ENCODE measurements around the gene HDAC9.

Gene HDAC9

GRCh38 chr7:18491871-18492270, 3.7 kb upstream of the HDAC9 start:
- no peak for DNase-seq (ENCODE audit: extremely low read depth, insufficient read length)
- no peaks in the 10 kb centered on the region for H3K36me3 ChIP-seq (ENCODE audit: control insufficient read depth, insufficient read depth, low read length)
- no peak overlapping the region for H3K4me3 ChIP-seq (replicated peaks; ENCODE audit: low read depth, low read length)
- no peaks in the 10 kb centered on the region for H3K27me3 ChIP-seq (replicated peaks; ENCODE audit: control insufficient read depth, insufficient read depth, low read length)
- TF ChIP-seq, protein P1, sequence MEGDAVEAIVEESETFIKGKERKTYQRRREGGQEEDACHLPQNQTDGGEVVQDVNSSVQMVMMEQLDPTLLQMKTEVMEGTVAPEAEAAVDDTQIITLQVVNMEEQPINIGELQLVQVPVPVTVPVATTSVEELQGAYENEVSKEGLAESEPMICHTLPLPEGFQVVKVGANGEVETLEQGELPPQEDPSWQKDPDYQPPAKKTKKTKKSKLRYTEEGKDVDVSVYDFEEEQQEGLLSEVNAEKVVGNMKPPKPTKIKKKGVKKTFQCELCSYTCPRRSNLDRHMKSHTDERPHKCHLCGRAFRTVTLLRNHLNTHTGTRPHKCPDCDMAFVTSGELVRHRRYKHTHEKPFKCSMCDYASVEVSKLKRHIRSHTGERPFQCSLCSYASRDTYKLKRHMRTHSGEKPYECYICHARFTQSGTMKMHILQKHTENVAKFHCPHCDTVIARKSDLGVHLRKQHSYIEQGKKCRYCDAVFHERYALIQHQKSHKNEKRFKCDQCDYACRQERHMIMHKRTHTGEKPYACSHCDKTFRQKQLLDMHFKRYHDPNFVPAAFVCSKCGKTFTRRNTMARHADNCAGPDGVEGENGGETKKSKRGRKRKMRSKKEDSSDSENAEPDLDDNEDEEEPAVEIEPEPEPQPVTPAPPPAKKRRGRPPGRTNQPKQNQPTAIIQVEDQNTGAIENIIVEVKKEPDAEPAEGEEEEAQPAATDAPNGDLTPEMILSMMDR (IDR thresholded peaks at IDR 0.05; ENCODE audit: insufficient read depth, low read length, poor library complexity, severe bottlenecking) = no peak

- H3K4me3 ChIP-seq (replicated peaks; ENCODE audit: low read depth, low read length) = no peak overlapping the region
- no peak for DNase-seq (ENCODE audit: extremely low read depth, insufficient read length)
These were observed 1.1 kb upstream of the HDAC9 start for GRCh38 chr7:18494406-18494805.

GRCh38 chr7:18494821-18495408, 634 bp upstream of the HDAC9 start:
- no peak for DNase-seq (ENCODE audit: extremely low read depth, insufficient read length)
- H3K36me3 ChIP-seq (ENCODE audit: control insufficient read depth, insufficient read depth, low read length) = no peaks in the 10 kb centered on the region

More at GRCh38 chr7:18494406-18494805, 1.1 kb upstream of the HDAC9 start:
- TF ChIP-seq, protein P1 (IDR thresholded peaks at IDR 0.05; ENCODE audit: insufficient read depth, low read length, poor library complexity, severe bottlenecking) = no peak
- H3K27me3 ChIP-seq (replicated peaks; ENCODE audit: control insufficient read depth, insufficient read depth, low read length) = no peaks in the 10 kb centered on the region
- no peaks in the 10 kb centered on the region for H3K36me3 ChIP-seq (ENCODE audit: control insufficient read depth, insufficient read depth, low read length)

DNA sequence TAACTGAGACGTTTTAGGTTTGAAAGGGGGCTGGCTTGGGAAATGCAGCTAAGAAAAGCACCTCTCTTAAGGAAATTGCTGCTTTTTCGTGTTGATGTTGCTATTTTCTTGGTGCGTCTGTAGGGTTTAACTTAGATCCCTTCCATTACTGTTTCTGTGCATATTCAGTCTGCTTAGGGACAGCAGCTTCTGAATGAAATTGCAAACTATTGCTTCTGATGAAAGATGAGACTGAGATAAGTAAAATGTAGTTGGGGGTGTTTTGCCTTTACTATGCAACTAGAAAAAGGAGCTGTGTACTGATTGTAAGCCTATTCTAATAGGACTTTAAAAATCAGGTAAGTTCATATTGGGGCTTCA, 772 bp downstream of the HDAC9 start:
- H3K27me3 ChIP-seq (replicated peaks; ENCODE audit: control insufficient read depth, insufficient read depth, low read length) = no peaks in the 10 kb centered on the region
- H3K4me3 ChIP-seq (replicated peaks; ENCODE audit: low read depth, low read length) = peak overlapping the region; percentile 82
- no peak for DNase-seq (ENCODE audit: extremely low read depth, insufficient read length)
- TF ChIP-seq, protein P1 (IDR thresholded peaks at IDR 0.05; ENCODE audit: insufficient read depth, low read length, poor library complexity, severe bottlenecking) = no peak
- H3K36me3 ChIP-seq (ENCODE audit: control insufficient read depth, insufficient read depth, low read length) = no peaks in the 10 kb centered on the region

More at GRCh38 chr7:18494821-18495408, 634 bp upstream of the HDAC9 start:
- H3K27me3 ChIP-seq (replicated peaks; ENCODE audit: control insufficient read depth, insufficient read depth, low read length) = no peaks in the 10 kb centered on the region
- H3K4me3 ChIP-seq (replicated peaks; ENCODE audit: low read depth, low read length) = peak overlapping the region; percentile 82; the same call in 1 of the 2 replicates
- TF ChIP-seq, protein P1 (IDR thresholded peaks at IDR 0.05; ENCODE audit: insufficient read depth, low read length, poor library complexity, severe bottlenecking) = no peak

- TF ChIP-seq, protein P1 (IDR thresholded peaks at IDR 0.05; ENCODE audit: insufficient read depth, low read length, poor library complexity, severe bottlenecking) = no peak
- no peak for DNase-seq (ENCODE audit: extremely low read depth, insufficient read length)
- no peaks in the 10 kb centered on the region for H3K27me3 ChIP-seq (replicated peaks; ENCODE audit: control insufficient read depth, insufficient read depth, low read length)
- H3K36me3 ChIP-seq (ENCODE audit: control insufficient read depth, insufficient read depth, low read length) = no peaks in the 10 kb centered on the region
- H3K4me3 ChIP-seq (replicated peaks; ENCODE audit: low read depth, low read length) = peak overlapping the region; percentile 82
These were observed 1.5 kb downstream of the HDAC9 start for GRCh38 chr7:18497082-18497481.

- DNase-seq (ENCODE audit: extremely low read depth, insufficient read length) = no peak
- Histone ChIP-seq H3K4me3 (replicated peaks; ENCODE audit: low read depth, low read length) (peak overlapping the region; percentile 82), H3K27me3 (replicated peaks; ENCODE audit: control insufficient read depth, insufficient read depth, low read length) (no peaks in the 10 kb centered on the region), H3K36me3 (ENCODE audit: control insufficient read depth, insufficient read depth, low read length) (no peaks in the 10 kb centered on the region)
- TF ChIP-seq, protein P1 (IDR thresholded peaks at IDR 0.05; ENCODE audit: insufficient read depth, low read length, poor library complexity, severe bottlenecking) = no peak
These were observed 2.3 kb downstream of the HDAC9 start for GRCh38 chr7:18497800-18498199.
